WTC11 (cell line): Measurements from ENCODE around the gene GOLGA5. TPM values are rescaled to one million over a fixed set of nuclear protein-coding genes. Genes with fewer than 3 reads are reported as not detected.

Experiments used
- ATAC-seq: fragments of 200-7000 bp; cut with Tn5 transposase; 2 replicates; pipeline ENCODE4 v1.10.0; 2021; ENCODE audit warnings: mild to moderate bottlenecking, moderate library complexity
- CTCF ChIA-PET: fragments of 300-600 bp; sonication (Branson Sonifier 250); formaldehyde crosslinking; loops from one replicate; lab custom pipeline; 2021; ENCODE audit warnings: antibody characterized with exemption; lab: Charles Lee
- POLR2A ChIA-PET: fragments of 350-600 bp; sonication (Branson Sonifier 250); formaldehyde crosslinking; loops from one replicate; lab custom pipeline; 2021; ENCODE audit warnings: antibody characterized with exemption; lab: Charles Lee
- DNase-seq: peaks from one replicate; pipeline ENCODE4 v3.0.0; 2021; ENCODE audit warnings: low spot score
- H3K27ac Mint-ChIP-seq: 2 replicates; pipeline ENCODE4 v1.8.0; 2021; ENCODE audit warnings: mixed read lengths
- H3K27me3 Mint-ChIP-seq: 2 replicates; pipeline ENCODE4 v1.8.0; 2021; ENCODE audit warnings: low read depth, mild to moderate bottlenecking, moderate library complexity, mixed read lengths
- H3K36me3 Mint-ChIP-seq: 2 replicates; pipeline ENCODE4 v1.8.0; 2021; ENCODE audit warnings: mixed read lengths
- H3K4me1 Mint-ChIP-seq: 2 replicates; pipeline ENCODE4 v1.8.0; 2022; ENCODE audit warnings: mixed read lengths
- H3K4me3 Mint-ChIP-seq: 2 replicates; pipeline ENCODE4 v1.8.0; 2021; ENCODE audit warnings: mild to moderate bottlenecking, moderate library complexity, mixed read lengths
- H3K9me3 Mint-ChIP-seq: 2 replicates; pipeline ENCODE4 v1.8.0; 2021; ENCODE audit warnings: mixed read lengths
- ELF4 ChIP-seq: sonication (generic); formaldehyde crosslinking; IDR thresholded peaks from 2 replicates; pipeline ENCODE4 v1.8.1; 2022; ENCODE audit warnings: low read depth, mild to moderate bottlenecking, moderate library complexity, missing genetic modification reagents
- IRF2 ChIP-seq: sonication (generic); formaldehyde crosslinking; IDR thresholded peaks from 2 replicates; pipeline ENCODE4 v1.8.0; 2022; ENCODE audit warnings: low read depth, missing genetic modification reagents, borderline replicate concordance
- JUN ChIP-seq: sonication (generic); formaldehyde crosslinking; IDR thresholded peaks from 2 replicates; pipeline ENCODE4 v1.8.0; 2023; ENCODE audit warnings: mild to moderate bottlenecking, missing genetic modification reagents
- NR1H2 ChIP-seq: sonication (generic); formaldehyde crosslinking; IDR thresholded peaks from 2 replicates; pipeline ENCODE4 v1.9.0; 2021; ENCODE audit warnings: mild to moderate bottlenecking, moderate library complexity, missing genetic modification reagents
- OVOL2 ChIP-seq: fragments of 250-450 bp; sonication (Bioruptor Pico); IDR thresholded peaks from 2 replicates; pipeline ENCODE4 v1.9.0; 2021; ENCODE audit warnings: mild to moderate bottlenecking, borderline replicate concordance
- SP1 ChIP-seq: sonication (generic); formaldehyde crosslinking; conservative IDR thresholded peaks from 2 replicates; pipeline ENCODE4 v1.8.1; 2022; ENCODE audit warnings: missing genetic modification reagents
- TEAD1 ChIP-seq: sonication (generic); formaldehyde crosslinking; IDR thresholded peaks from 2 replicates; pipeline ENCODE4 v1.8.0; 2022; ENCODE audit warnings: mild to moderate bottlenecking, missing genetic modification reagents
- ZNF263 ChIP-seq: sonication (generic); formaldehyde crosslinking; IDR thresholded peaks from 2 replicates; pipeline ENCODE4 v1.8.1; 2022; ENCODE audit warnings: low read depth, mild to moderate bottlenecking, moderate library complexity, missing genetic modification reagents
- ZNF317 ChIP-seq: sonication (generic); formaldehyde crosslinking; IDR thresholded peaks from 2 replicates; pipeline ENCODE4 v1.8.1; 2023; ENCODE audit warnings: low read depth, mild to moderate bottlenecking, moderate library complexity, missing genetic modification reagents, borderline replicate concordance
- ZNF423 ChIP-seq: fragments of 250-450 bp; sonication (Bioruptor Pico); IDR thresholded peaks from 2 replicates; pipeline ENCODE4 v2.1.2; 2022; ENCODE audit warnings: mild to moderate bottlenecking, moderate library complexity
- total RNA-seq: library from RNA; stranded (reverse); gene quantifications from 3 replicates; pipeline ENCODE4 v1.2.3, GENCODE V29; 2021
- TF ChIP-seq, protein P1 (sequence below): sonication (generic); formaldehyde crosslinking; IDR thresholded peaks from 2 replicates; pipeline ENCODE4 v1.8.1; 2023; ENCODE audit warnings: mild to moderate bottlenecking, missing genetic modification reagents
- TF ChIP-seq, protein P2 (sequence below): fragments of 250-450 bp; sonication (Bioruptor Pico); conservative IDR thresholded peaks from 2 replicates; pipeline ENCODE4 v1.9.0; 2021; ENCODE audit warnings: mild to moderate bottlenecking
- TF ChIP-seq, protein P3 (sequence below): sonication (generic); formaldehyde crosslinking; IDR thresholded peaks from 2 replicates; pipeline ENCODE4 v1.8.0; 2022; ENCODE audit warnings: missing genetic modification reagents
- TF ChIP-seq, protein P4 (sequence below): fragments of 250-450 bp; sonication (Bioruptor Pico); IDR thresholded peaks from 2 replicates; pipeline ENCODE4 v1.8.0; 2021; ENCODE audit warnings: mild to moderate bottlenecking

The GOLGA5 gene
- total RNA-seq, 1 experiment from 2014 or later, result 27.0 TPM

DNA sequence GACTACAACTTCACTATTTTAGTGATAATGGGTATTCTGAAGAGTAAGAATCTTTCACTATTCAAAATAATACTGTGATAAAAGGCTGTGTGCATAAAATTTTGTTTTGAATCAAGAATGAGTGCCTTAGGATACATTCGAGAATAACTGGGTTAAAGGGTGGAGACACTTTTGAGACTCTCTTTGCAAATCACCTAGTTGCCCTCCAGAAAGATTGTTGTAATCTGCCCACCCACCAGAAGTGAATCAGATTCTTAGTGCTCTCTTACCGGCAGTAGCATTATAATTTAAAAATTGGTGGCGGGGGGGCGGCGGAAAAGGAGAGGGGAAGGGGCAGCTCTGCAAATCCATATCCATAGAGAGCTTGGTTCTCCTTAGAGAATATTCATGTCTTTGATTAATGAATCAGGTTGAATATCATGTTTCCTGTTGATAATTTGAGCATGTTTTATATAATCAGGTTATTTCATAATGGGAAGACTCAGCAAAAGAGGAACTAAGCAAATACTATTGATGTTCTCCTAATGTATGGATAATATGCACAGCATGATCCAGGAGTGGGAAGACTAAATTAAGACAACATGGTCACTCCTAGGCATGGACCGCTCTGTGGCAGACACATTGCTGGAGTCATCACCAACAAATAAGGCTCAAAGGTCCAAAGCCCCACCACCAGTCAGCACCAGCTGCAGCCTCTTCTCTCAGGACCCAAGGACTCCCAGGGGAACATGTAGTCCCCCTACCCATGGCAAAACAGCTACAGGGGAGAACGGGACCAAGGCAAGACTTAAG, 66.1 kb downstream of the GOLGA5 start (continued):
- no peak for TF ChIP-seq SP1 (CRISPR knock-in tag)

DNA sequence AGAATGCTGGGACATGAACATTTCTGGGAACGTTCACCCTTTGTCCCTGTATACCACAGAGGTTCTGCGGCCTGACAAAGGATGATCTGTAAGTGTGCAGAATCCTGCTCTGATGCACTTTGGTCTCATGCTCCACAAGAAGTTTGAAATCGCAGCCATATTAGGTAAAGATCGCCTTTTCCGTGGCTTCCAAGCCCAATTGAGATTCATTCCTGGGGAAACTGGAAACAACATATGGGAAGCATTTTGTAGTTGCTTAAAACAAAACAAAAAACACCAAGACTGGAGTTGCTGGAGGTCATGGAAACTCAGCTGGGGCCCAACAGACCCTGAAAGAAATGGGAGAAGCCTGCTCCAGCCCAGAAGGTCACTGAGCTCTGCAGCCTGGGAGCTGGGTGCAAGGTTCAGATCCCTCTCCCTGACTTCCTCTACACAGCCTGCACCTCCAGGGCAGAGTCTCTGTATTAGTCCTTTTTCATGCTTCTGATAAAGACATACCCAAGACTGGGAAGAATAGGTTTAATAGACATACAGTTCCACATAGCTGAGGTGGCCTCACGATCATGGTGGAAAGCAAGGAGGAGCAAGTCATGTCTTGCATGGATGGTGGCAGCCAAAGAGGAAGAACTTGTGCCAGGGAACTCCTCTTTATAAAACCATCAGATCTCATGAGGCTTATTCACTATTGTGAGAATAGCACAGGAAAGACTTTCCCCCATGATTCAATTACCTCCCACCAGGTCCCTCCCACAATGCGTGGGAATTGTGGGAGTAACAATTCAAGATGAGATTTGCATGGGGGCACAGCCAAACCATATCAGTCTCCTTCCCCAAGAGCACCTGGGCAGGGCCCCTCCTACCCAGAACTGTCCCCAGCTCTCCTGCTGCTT, 68.0 kb downstream of the GOLGA5 start:
- POLR2A ChIA-PET, result no interaction called here
- Mint-ChIP-seq H3K27me3 (no peaks in the 10 kb centered on the region), H3K4me1 (peaks cover 9% of the 10 kb centered on the region; the same call in 1 of the 2 replicates), H3K36me3 (no peaks in the 10 kb centered on the region), H3K9me3 (peaks cover 11% of the 10 kb centered on the region), H3K27ac (no peak overlapping the region), H3K4me3 (no peak overlapping the region)
- no peak for DNase-seq
- TF ChIP-seq TEAD1 (no peak), IRF2 (CRISPR knock-in tag) (no peak), ELF4 (CRISPR knock-in tag) (no peak), NR1H2 (no peak), ZNF263 (no peak), OVOL2 (CRISPR knock-in tag) (no peak), ZNF423 (no peak), JUN (no peak), ZNF317 (CRISPR knock-in tag) (no peak)
- TF ChIP-seq, protein P1, sequence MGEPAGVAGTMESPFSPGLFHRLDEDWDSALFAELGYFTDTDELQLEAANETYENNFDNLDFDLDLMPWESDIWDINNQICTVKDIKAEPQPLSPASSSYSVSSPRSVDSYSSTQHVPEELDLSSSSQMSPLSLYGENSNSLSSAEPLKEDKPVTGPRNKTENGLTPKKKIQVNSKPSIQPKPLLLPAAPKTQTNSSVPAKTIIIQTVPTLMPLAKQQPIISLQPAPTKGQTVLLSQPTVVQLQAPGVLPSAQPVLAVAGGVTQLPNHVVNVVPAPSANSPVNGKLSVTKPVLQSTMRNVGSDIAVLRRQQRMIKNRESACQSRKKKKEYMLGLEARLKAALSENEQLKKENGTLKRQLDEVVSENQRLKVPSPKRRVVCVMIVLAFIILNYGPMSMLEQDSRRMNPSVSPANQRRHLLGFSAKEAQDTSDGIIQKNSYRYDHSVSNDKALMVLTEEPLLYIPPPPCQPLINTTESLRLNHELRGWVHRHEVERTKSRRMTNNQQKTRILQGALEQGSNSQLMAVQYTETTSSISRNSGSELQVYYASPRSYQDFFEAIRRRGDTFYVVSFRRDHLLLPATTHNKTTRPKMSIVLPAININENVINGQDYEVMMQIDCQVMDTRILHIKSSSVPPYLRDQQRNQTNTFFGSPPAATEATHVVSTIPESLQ (CRISPR knock-in tag), result no peak
- TF ChIP-seq, protein P2, sequence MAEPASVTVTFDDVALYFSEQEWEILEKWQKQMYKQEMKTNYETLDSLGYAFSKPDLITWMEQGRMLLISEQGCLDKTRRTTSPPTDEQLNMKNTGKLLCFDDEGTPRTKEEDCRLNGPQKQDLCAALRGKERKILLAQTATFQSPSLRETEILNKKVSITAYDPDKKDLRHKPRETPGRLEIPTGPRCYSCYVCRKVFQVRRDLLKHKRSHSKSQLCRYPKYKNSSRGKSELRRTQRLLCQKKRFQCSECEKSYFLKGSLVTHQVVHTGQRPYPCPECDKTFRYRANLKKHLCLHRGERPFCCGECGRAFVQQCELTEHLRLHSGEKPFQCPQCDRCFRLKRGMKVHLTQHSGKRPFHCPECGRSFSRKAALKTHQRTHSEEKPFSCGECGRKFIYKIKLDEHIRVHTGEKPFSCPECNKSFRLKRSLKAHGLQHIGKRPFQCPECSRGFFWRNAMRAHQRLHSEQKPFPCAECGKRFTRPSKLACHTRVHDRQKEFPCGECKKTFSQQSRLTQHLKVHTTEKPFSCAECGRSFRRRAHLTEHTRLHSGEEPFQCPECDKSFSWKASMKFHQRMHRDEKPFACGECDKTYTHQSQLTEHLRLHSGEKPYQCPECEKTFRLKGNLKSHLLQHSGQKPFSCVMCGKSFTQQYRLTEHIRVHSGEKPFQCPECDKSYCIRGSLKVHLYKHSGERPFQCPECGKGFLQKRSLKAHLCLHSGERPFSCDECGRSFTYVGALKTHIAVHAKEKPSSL (CRISPR knock-in tag), result no peak
- TF ChIP-seq, protein P3, sequence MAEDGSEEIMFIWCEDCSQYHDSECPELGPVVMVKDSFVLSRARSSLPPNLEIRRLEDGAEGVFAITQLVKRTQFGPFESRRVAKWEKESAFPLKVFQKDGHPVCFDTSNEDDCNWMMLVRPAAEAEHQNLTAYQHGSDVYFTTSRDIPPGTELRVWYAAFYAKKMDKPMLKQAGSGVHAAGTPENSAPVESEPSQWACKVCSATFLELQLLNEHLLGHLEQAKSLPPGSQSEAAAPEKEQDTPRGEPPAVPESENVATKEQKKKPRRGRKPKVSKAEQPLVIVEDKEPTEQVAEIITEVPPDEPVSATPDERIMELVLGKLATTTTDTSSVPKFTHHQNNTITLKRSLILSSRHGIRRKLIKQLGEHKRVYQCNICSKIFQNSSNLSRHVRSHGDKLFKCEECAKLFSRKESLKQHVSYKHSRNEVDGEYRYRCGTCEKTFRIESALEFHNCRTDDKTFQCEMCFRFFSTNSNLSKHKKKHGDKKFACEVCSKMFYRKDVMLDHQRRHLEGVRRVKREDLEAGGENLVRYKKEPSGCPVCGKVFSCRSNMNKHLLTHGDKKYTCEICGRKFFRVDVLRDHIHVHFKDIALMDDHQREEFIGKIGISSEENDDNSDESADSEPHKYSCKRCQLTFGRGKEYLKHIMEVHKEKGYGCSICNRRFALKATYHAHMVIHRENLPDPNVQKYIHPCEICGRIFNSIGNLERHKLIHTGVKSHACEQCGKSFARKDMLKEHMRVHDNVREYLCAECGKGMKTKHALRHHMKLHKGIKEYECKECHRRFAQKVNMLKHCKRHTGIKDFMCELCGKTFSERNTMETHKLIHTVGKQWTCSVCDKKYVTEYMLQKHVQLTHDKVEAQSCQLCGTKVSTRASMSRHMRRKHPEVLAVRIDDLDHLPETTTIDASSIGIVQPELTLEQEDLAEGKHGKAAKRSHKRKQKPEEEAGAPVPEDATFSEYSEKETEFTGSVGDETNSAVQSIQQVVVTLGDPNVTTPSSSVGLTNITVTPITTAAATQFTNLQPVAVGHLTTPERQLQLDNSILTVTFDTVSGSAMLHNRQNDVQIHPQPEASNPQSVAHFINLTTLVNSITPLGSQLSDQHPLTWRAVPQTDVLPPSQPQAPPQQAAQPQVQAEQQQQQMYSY (CRISPR knock-in tag), result no peak
- TF ChIP-seq, protein P4, sequence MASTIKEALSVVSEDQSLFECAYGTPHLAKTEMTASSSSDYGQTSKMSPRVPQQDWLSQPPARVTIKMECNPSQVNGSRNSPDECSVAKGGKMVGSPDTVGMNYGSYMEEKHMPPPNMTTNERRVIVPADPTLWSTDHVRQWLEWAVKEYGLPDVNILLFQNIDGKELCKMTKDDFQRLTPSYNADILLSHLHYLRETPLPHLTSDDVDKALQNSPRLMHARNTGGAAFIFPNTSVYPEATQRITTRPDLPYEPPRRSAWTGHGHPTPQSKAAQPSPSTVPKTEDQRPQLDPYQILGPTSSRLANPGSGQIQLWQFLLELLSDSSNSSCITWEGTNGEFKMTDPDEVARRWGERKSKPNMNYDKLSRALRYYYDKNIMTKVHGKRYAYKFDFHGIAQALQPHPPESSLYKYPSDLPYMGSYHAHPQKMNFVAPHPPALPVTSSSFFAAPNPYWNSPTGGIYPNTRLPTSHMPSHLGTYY (CRISPR knock-in tag), result no peak
- CTCF ChIA-PET, result no interaction called here
- ATAC-seq, result no peak
